Stomach (tissue), 9 donors: ENCODE data around the gene NOP58. TPM values are rescaled to one million over a fixed set of nuclear protein-coding genes. Genes with fewer than 3 reads are reported as not detected.
A peak's percentile ranks its signal among the peaks of the same experiment; 100 is the strongest.
"Not testable (repeated sequence)": the region's sequence is repeated elsewhere in the genome, so short reads cannot be mapped to it uniquely, and the experiment has no call there.

Source experiments
- DNase-seq, 2 donors: peaks; one replicate each; pipeline versions ENCODE4 v3.0.0 to v3.0.0-alpha.2; 2013 to 2019
- H3K27ac ChIP-seq, 5 donors: fragments of 200-600 bp in 4 of 5; sonication (generic) in 4 of 5; one replicate each; pipeline ENCODE4 v1.5.1; 2013 to 2019; ENCODE audit warnings: mild to moderate bottlenecking in 1 of 5, moderate library complexity in 1 of 5
- H3K27me3 ChIP-seq, 3 donors: fragments of 200-600 bp; sonication (generic); one replicate each; pipeline ENCODE4 v1.5.1; 2017 to 2019; ENCODE audit warnings: mixed run types in 1 of 3
- H3K36me3 ChIP-seq, 4 donors: fragments of 200-600 bp; sonication (generic); 1 replicate in 3 of 4; 2 replicates in 1 of 4; pipeline ENCODE4 v1.5.1; 2016 to 2019
- H3K4me1 ChIP-seq, 4 donors: fragments of 200-600 bp; sonication (generic); one replicate each; pipeline ENCODE4 v1.5.1; 2016 to 2019
- H3K4me3 ChIP-seq, 4 donors: fragments of 200-600 bp; sonication (generic) in 3 of 4; one replicate each; pipeline ENCODE4 v1.5.1; 2016 to 2019; ENCODE audit warnings: mild to moderate bottlenecking in 1 of 4
- H3K9me3 ChIP-seq, 4 donors: fragments of 200-600 bp; sonication (generic); one replicate each; pipeline ENCODE4 v1.5.1; 2016 to 2019
- EP300 ChIP-seq: sonication (generic); formaldehyde crosslinking; IDR thresholded peaks from one replicate; pipeline ENCODE4 v1.6.1; 2017; ENCODE audit warnings: antibody characterized with exemption
- POLR2A ChIP-seq, 4 donors: fragments of 450-650 bp; IDR thresholded peaks; one replicate each; pipeline ENCODE4 v1.6.1; 2016; ENCODE audit warnings: antibody characterized with exemption in 4 of 4, control low read depth in 2 of 4, mild to moderate bottlenecking in 1 of 4, moderate library complexity in 1 of 4
- POLR2AphosphoS5 ChIP-seq, 3 donors: sonication (generic); formaldehyde crosslinking; IDR thresholded peaks; one replicate each; pipeline ENCODE4 v1.6.1; 2016; ENCODE audit warnings: antibody characterized with exemption in 3 of 3
- WGBS, 5 donors: extraction: QIAGEN DNeasy Blood & Tissue Kit in 3 of 5; methylation state at CpG; one replicate each; pipeline versions ENCODE4 v1.1.5 to v1.1.7; 2013 to 2018; 5-methylcytosine and 5-hydroxymethylcytosine counted together
- intact Hi-C: fragments of 100-400 bp; cut with DNase I; formaldehyde crosslinking; loops from one replicate; pipeline ENCODE4 v1.15.1; 2023; ENCODE audit warnings: low total_unique reads
- polyA plus RNA-seq, 3 donors: library from polyadenylated mRNA; stranded (reverse); fragments of 200-250 nt; gene quantifications; one replicate each; pipeline ENCODE4 v1.2.3, GENCODE V29; 2013
- total RNA-seq, 5 donors: library from RNA; depleted of rRNA; stranded (reverse); fragments of >200 nt; gene quantifications; one replicate each; pipeline versions ENCODE4 v1.1.0 to v1.2.3, GENCODE V29; 2014 to 2016
- TF ChIP-seq, protein P1 (sequence below), 7 experiments: fragments of 450-650 bp in 4 of 7; fragments of 200-600 bp in 3 of 7; sonication (generic) in 3 of 7; IDR thresholded peaks; one replicate each; pipeline ENCODE4 v1.5.1; 2016 to 2019; ENCODE audit warnings: antibody characterized with exemption in 7 of 7, control low read depth in 2 of 7, mild to moderate bottlenecking in 1 of 7
- donor health status: healthy with polysubstance abuse.
- donor health status: Bipolar disorder and iron deficiency.
- donor health status: healthy.

Gene NOP58
- total and polyA plus RNA-seq, 8 donors, result 38.0 to 126 (median 73.8) TPM

GRCh38 chr2:202261531-202261930 is 4.0 kb upstream of the NOP58 start:
- TF ChIP-seq EP300, result no peak
- no peak for TF ChIP-seq POLR2AphosphoS5 (IDR thresholded peaks at IDR 0.05)
- TF ChIP-seq, protein P1, sequence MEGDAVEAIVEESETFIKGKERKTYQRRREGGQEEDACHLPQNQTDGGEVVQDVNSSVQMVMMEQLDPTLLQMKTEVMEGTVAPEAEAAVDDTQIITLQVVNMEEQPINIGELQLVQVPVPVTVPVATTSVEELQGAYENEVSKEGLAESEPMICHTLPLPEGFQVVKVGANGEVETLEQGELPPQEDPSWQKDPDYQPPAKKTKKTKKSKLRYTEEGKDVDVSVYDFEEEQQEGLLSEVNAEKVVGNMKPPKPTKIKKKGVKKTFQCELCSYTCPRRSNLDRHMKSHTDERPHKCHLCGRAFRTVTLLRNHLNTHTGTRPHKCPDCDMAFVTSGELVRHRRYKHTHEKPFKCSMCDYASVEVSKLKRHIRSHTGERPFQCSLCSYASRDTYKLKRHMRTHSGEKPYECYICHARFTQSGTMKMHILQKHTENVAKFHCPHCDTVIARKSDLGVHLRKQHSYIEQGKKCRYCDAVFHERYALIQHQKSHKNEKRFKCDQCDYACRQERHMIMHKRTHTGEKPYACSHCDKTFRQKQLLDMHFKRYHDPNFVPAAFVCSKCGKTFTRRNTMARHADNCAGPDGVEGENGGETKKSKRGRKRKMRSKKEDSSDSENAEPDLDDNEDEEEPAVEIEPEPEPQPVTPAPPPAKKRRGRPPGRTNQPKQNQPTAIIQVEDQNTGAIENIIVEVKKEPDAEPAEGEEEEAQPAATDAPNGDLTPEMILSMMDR (IDR thresholded peaks at IDR 0.05), result no peak
- no peak for TF ChIP-seq POLR2A (IDR thresholded peaks at IDR 0.05)
- peaks cover 0 to 3% (median 0%) of the 10 kb centered on the region in 4 donors for H3K4me1 ChIP-seq
- DNase-seq, result no peak
- H3K36me3 ChIP-seq, result no peaks in the 10 kb centered on the region
- intact Hi-C loops, result no loop called here
- no peak overlapping the region for H3K4me3 ChIP-seq
- no peak overlapping the region for H3K27ac ChIP-seq
- no peaks in the 10 kb centered on the region for H3K27me3 ChIP-seq
- no peaks in the 10 kb centered on the region for H3K9me3 ChIP-seq
- 61 to 78% (median 71%) methylated on average over 4 of the region's 4 CpGs for WGBS, 5 donors

- intact Hi-C loops, result no loop called here
- DNase-seq, result peak in 1 of 2 donors; percentile 16
- Histone ChIP-seq H3K27me3 (no peaks in the 10 kb centered on the region), H3K36me3 (no peaks in the 10 kb centered on the region), H3K4me1 (peaks cover 13 to 59% (median 39%) of the 10 kb centered on the region in 4 donors), H3K27ac (peak overlapping the region in 1 of 5 donors; percentile 97), H3K4me3 (peak overlapping the region; percentile 70 to 92 (median 82)), H3K9me3 (no peaks in the 10 kb centered on the region)
- TF ChIP-seq POLR2AphosphoS5 (IDR thresholded peaks at IDR 0.05) (no peak), EP300 (no peak), POLR2A (IDR thresholded peaks at IDR 0.05) (no peak)
- TF ChIP-seq, protein P1 (IDR thresholded peaks at IDR 0.05), result no peak
- 9 to 22% (median 13%) methylated on average over 9 of the region's 9 CpGs for WGBS, 5 donors
Observed at GRCh38 chr2:202267495-202267894, 1.9 kb downstream of the NOP58 start.

DNA sequence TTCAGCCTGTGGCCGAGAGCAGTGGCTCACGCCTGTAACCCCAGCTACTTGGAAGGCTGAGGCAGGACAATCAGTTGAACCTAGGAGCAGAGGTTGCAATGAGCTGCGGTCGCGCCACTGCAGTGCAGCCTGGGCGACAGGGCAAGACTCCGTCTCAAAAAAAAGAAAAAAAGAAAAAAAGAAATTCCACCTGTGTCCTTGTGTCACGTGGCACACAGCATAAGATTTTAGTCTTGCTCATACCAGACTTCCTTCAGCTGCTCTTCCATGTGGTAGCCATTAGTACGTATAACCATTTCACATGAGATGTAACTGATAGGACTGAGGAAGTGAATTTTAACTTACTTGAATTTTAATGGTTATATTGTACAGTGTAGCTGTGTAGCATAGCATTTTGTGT is 4.0 kb downstream of the NOP58 start:
- Histone ChIP-seq H3K4me3 (no peak overlapping the region), H3K4me1 (peaks cover 13 to 74% (median 44%) of the 10 kb centered on the region in 4 donors), H3K9me3 (no peaks in the 10 kb centered on the region), H3K36me3 (no peaks in the 10 kb centered on the region), H3K27me3 (no peaks in the 10 kb centered on the region), H3K27ac (peak overlapping the region in 1 of 5 donors; percentile 7)
- DNase-seq, result peak in 1 of 2 donors; percentile 28
- WGBS, 5 donors, result 45 to 65% (median 54%) methylated on average over 9 of the region's 9 CpGs
- no peak for TF ChIP-seq POLR2AphosphoS5 (IDR thresholded peaks at IDR 0.05)
- no peak for TF ChIP-seq POLR2A (IDR thresholded peaks at IDR 0.05)
- TF ChIP-seq, protein P1 (IDR thresholded peaks at IDR 0.05), result no peak
- no peak for TF ChIP-seq EP300
- intact Hi-C loops, result no loop called here

DNA sequence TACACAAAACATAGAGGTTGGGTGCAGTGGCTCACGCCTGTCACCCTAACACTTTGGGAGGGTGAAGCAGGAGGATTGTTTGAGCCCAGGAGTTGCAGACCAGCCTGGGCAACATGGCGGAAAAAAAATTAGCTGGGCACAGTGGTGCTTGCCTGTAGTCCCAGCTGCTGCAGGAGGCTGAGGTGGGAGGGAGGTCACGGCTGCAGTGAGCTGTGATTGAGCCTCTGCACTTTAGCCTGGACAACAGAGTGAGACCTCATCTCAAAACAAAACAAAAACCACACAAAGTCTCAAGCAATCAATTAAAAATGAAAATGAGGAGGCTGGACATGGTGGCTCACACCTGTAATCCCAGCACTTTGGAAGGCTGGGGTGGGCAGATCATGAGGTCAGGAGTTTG is 4.9 kb downstream of the NOP58 start:
- WGBS, 5 donors, result 48 to 76% (median 58%) methylated on average over 3 of the region's 3 CpGs
- TF ChIP-seq POLR2A (IDR thresholded peaks at IDR 0.05) (no peak), EP300 (no peak), POLR2AphosphoS5 (IDR thresholded peaks at IDR 0.05) (no peak)
- TF ChIP-seq, protein P1 (IDR thresholded peaks at IDR 0.05), result no peak

DNA sequence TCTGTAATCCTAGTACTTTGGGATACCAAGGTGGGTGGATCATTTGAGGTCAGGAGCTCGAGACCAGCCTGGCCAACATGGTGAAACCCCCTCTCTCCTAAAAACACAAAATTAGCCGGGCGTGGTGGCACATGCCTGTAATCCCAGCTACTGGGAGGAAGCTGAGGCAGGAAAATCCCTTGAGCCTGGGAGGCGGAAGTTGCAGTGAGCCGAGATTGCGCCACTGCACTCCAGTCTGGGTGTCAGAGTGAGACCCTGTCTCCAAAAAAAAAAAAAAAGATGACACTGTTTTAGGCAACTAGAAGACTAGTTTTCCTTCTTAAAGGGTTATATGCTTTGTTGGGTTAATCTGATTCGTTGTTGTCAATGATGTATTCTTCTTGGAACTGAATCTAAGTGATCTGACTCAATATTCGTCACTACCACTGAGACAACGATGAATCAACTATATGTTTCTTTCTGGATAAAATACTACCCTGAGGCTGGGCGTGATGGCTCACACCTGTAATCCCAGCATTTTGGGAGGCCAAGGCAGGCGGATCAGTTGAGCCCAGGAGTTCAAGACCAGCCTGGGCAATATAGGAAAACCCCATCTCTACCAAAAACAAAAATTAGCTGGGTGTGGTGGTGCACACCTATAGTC is 10.6 kb downstream of the NOP58 start:
- H3K4me3 ChIP-seq, H3K27me3 ChIP-seq, H3K9me3 ChIP-seq, DNase-seq, H3K27ac ChIP-seq, intact Hi-C loops: not testable (repeated sequence)
- Histone ChIP-seq H3K4me1 (peaks cover 0 to 55% (median 30%) of the 10 kb centered on the region in 4 donors), H3K36me3 (peaks cover 28 to 63% (median 58%) of the 10 kb centered on the region in 4 donors)
- 83 to 91% (median 88%) methylated on average over 11 of the region's 11 CpGs for WGBS, 5 donors

More for the DNA sequence above, 4.9 kb downstream of the NOP58 start:
- Histone ChIP-seq H3K27ac (peak overlapping the region in 1 of 5 donors; percentile 6), H3K36me3 (peaks cover 2 to 6% (median 4%) of the 10 kb centered on the region in 4 donors), H3K4me3 (no peak overlapping the region), H3K9me3 (no peaks in the 10 kb centered on the region), H3K27me3 (no peaks in the 10 kb centered on the region), H3K4me1 (peaks cover 13 to 76% (median 48%) of the 10 kb centered on the region in 4 donors)
- intact Hi-C loops, result no loop called here
- DNase-seq, result peak in 1 of 2 donors; percentile 9
